TTC549 (cell line): ENCODE results near the gene FBXO17.
"Not testable (repeated sequence)": the region's sequence is repeated elsewhere in the genome, so short reads cannot be mapped to it uniquely, and the experiment has no call there.

ENCODE experiments used
- FAIRE-seq: peaks from 2 replicates; lab custom pipeline; 2012; peaks lifted over from hg19 to GRCh38; lab: Jason Lieb, UNC

The FBXO17 gene

DNA sequence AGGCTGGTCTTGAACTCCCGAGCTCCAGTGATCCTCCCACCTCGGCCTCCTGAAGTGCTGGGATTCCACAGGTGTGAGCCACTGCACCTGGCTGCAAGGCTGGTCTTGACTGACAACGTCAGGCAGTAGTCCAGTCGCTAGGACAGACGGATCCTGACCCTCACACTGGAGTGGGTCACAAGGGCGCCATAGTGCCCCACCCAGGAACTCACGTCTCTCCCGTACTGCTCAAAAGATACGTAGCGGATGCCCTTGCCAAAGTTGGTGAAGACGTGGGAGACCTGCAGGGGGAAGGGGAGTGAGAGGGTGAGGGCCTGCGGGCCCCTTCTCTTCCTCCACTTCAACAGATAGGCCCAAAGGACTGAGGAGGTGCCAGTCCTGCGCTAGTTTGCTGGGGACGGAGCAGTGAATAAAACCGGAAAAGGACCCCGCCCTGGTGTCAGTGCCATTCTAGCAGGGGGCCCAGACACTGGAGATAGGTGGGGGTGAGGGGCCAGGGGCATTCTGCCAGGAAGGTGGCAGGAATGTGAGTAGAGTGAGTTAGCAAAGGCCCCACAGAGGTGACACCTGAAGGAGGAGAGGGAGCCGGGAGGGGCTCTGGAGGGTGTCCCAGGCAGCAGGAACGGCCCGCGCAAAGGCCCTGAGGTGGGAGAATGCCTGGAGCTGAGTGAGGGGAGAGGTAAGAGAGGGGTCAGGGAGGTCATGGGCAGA, 32.9 kb downstream of the FBXO17 start:
- no peak for FAIRE-seq

DNA sequence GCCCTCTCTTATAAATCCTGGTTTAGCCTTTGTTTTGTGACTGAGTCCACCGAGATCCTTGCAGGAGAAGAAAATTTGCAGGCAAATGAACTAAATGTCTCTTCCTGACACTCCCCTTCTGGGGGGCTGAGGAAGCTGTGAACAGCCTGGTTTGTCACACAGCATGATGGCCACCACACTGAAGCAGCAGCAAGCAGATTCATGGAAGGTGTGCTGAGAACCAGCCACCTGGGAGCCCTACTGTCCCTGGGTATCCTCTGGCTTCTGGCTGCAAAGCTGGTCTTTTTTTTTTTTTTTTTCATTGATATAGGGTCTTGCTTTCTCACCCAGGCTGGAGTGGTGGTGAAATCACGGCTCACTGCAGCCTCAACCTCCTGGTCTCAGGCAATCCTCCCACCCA, 33.6 kb downstream of the FBXO17 start:
- no peak for FAIRE-seq

DNA sequence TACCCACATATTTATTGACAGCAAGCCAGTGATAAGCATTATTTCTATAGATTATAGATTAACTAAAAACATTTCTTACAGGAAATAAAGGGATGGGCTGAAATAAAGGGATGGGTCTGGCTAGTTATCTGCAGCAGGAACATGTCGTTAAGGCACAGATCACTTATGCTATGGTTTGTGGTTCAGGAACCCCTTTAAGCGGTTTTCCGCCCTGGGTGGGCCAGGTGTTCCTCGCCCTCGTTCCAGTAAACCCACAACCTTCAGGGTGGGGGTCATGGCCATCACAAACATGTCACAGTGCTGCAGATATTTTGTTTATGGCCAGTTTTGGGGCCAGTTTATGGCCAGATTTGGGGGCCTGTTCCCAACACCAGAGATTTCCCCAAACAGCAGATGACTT, 34.1 kb downstream of the FBXO17 start:
- not testable (repeated sequence) for FAIRE-seq

DNA sequence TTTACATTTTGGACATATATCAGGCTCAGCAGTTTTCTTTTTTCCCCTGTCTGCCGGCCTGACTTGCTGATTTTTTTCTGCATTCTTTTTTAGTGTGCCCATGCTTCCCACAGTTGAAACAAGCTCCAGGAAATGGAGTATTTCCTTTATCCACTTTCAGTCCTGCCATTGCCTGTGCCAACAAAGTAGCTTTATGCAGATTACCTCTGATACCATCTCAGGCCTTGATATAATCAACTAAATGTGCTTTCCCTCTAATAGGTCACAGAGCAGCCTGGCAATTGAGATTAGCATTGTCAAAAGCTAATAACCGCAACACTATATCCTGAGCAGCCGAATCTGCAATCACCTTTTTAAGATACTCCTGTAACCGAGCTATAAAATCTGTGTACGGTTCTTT, 35.6 kb downstream of the FBXO17 start:
- no peak for FAIRE-seq

DNA sequence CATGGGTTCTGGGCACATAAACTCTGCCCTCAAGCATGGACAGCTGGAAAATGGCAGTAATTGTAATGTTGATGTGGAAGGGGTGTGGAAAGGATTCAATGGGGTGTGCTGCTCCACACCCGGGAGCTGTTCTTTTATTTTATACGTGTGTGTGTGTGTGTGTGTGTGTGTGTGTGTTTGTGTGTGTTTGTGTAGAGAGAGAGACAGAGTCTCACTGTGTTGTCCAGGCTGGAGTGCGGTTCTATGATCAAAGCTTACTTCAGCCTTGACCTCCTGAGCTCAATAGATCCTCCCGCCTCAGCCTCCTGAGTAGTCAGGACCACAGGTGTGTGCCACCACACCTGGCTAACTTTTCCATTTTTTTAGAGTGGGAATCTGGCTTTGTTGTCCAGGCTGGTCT, 42.0 kb downstream of the FBXO17 start:
- FAIRE-seq = no peak

DNA sequence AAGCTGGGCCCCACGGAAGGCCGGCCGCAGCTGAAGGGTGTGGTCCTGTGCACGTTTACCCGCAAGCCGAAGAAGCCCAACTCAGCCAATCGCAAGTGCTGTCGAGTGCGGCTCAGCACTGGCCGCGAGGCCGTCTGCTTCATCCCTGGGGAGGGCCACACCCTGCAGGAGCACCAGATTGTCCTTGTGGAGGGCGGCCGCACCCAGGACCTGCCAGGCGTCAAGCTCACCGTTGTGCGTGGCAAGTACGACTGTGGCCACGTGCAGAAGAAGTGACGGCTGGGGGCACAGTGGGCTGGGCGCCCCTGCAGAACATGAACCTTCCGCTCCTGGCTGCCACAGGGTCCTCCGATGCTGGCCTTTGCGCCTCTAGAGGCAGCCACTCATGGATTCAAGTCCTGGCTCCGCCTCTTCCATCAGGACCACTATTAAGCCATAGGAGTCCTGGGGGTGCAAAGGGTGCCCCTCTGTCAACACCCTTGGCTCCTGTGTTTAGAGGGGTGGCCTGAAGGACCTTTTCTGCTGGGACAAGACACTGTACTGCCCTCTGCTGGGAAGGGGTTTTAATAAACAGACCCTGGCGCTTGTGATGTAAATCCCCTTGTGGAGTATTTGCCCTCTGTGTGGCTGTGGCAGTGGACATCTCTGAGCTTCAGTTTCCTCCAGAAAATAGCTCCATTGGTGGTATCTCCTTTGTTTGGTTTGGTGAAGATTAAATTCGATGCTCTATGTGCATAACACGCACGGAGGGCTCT, 42.9 kb downstream of the FBXO17 start:
- FAIRE-seq = no peak

DNA sequence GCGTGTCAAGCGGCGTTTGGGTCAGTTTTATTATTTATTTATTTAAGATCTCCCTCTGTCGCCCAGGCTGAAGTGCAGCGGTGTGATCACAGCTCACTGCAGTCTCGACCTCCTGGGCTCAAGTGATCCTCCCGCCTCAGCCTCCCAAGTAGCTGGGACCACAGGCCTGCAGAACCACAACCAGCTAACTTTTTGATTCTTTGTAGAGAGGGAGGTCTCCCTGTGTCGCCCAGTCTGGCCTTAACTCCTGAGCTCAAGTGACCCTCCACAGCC, 44.1 kb downstream of the FBXO17 start:
- FAIRE-seq = no peak

DNA sequence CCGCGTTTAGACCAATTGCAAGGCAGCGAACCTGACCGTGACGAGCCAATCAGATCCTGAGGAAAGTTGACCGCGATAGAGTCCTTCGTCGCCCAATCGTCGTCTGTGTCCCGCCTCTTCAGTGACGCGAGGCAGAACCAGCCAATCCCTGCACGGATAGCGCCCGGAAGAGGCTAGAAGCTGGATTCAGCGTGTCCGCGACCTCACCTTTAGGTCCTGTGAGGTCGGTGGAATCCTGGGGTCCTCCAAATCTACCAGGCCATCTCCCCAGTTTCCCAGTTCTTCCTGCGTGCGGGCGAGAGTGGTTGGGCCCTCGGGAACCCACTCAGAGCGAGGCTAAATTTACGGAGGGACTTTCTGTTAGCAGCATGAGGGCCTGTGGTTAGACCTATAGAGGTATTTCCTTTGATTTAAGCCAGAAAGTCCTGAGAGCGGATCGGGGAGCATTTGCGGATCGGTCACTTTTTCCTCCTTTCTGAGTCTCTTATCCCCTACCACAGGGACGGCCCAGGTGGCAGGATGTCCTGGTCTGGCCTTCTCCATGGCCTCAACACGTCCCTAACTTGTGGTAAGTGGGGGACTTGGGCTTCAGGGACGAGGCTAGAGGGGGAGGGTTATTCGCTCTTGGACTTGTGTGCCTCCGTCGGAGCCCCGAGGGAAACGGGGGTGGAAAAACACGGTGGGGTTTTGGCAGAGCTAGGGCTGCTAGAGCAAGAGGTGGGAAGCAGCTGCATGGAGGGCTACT, 44.6 kb downstream of the FBXO17 start, which contains the start of gene MRPS12:
Gene MRPS12, plus strand, starts transcription at position 169 of the 745 bp plus-strand sequence. Its CDS starts 351 bp downstream, at position 520.
- FAIRE-seq = peak; percentile 94

DNA sequence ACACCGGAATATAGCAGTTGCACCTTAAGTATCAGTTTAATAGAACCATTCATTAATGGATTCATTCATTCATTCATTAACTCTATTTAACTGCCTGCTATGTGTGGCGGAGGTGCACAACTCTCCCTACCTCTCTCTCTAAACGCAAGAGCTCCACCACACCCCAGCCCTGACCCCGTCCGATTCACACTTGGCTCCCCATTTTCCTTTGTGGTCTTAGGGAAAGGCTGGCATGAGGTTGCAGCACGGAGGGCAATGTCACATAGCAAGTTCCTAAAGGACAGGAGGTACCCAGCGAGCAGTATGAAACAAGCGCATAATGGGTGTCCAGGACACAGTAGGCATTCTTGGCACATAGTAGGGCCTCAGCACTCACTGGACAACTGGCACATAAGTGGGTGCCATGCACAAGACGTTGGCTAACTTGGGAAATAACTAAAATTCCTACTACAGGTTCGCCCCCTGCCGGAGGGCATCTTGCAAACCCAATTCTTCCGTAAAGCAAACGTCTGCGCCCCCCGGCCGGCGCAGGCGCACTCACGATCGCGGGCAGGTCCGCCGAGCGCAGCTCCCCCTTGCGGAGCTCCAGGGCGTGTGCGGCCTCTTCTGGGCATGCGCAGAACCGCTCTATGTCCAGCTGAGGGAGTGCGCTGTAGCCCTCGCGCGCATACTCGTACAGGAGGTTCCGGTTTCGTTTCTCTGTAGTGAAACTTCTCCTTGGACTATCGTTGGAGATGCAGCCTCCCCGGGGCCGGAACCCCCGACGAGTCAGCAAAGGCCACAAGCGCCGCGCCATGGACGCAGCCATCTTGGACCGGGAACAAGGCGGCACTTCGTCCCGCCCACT, 45.4 kb downstream of the FBXO17 start, which contains the start of gene SARS2:
Gene SARS2, minus strand, starts transcription at position 835 of the 847 bp plus-strand sequence. Its CDS starts 27 bp downstream, at position 808.
- no peak for FAIRE-seq

DNA sequence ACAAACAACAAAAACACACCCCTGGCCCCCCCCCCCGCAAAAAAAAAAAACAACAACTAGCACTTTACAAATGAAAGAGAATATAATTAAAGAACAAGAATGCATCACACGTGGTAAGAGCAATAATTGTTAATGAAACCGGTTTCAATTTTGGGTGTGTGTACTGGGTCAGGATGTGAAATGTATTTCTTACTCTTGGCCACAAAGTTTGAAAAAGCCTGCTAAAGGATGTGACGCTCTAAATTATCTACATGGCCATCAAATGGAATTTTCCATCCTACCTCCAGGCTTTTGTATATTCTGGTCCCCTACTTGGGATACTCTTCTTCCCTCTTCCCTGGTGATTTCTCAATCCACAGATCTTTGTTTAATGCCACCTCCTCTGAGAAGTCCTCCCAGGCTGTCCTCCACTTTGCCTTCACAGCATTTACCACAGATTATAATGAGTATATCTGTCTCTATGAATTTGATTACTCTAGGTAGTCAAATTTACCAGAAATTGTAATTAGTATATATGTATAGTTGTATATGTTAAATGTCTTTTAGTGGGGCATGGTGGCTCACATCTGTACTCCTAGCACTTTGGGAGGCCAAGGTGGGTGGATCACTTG, 47.0 kb downstream of the FBXO17 start:
- no peak for FAIRE-seq

DNA sequence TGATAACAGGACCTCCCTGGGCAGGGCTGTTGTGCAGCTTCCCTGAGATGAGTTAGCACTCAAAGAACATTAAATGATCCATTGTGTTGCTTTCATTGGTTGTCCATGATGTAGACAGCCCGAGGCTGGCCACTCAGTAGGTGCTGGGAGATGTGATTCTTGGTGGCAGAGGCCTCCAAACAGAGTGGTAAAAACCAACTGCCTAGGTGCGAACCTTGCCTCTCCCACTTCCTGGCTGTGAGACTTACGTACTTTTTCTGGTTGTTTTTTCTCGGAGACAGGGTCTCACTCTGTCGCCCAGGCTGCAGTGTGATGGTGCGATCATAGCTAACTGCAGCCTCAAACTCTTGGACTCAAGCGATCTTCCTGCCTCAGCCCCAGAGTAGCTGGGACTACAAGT, 51.2 kb downstream of the FBXO17 start:
- no peak for FAIRE-seq

DNA sequence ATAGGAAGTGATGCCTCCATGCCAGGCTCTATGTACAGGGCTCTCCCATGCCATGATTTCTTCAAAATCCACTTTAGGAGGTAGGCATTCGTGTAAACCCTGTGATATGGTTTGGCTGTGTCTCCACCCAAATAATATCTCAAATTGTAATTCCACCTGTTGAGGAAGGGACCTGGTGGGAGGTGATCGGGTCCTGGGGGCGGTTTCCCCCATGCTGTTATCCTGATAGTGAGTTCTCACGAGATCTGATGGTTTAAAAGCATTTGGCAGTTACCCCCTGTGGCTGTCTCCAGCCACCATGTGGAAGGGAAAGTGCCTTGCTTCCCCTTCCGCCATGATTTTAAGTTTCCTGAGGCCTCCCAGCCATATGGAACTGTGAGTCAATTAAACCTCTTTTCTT, 53.1 kb downstream of the FBXO17 start:
- no peak for FAIRE-seq

DNA sequence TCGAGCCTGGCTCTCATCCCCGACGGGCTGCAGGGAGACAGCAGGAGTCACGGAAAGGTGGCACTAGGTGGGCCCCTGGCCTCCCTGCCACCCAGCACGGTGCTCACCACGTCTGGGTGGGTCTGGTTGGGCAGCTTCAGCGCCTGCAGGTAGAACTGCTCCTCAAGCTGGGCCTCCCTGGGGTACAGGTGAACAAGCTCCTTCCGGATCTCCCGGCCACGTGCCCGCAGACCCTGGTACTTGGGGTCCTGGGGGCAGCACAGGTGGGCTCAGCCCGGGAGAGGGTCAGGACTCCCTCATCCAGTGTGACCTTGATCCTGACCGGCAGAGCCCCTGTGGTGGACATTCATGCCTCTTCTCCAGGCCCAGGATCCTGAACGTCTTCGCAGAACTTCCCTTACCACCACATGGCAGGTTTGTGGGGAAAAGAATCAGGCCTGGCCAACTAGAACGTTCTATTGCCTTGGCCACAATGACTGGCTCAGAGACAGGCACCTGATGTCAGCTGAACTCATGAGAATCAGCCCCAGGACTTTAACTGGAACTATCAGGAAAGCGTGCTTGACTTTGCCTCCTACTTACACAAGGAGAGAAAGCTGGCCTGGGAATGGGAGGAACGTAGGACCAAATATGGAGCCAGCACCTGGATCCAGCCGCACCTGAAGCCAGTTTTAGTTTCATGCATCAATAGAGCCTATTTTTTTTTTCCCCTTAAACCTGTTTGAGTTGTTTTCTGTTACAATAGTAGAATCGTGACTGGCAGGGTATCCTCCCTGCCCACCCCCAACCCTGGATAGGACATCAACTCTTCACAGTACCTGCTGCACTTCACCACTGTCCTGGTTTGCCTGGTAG, 53.9 kb downstream of the FBXO17 start:
- FAIRE-seq = no peak

DNA sequence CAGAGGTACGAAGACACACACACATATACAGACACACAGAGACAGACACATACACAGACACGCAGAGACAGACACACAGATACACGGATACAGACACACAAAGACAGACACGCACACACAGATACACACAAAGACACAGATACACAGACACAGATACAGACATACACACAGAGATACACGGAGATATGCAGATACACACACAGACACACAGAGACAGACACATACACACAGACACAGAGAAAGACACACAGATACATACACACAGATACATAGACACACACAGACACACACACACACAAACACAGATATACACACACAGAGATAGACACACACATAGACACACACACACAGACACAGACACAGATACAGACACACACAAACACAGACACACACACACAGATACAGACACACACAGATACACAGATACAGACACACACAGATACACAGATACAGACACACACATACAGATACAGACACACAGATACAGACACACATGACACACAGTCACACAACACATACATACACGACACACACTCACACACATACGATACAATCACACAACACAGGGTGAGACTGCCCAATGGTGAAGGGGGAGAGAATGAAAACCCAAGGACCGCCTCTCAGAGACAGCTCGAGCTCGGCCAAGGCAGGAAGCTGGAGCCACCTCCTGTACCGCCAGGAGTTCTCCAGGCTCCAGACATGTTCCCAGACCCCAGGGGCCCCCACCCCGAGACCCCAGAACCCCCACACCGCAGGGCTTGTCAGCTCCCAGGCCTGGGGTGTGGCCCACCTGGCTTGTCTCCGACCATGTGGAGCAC, 54.7 kb downstream of the FBXO17 start:
- FAIRE-seq = no peak

DNA sequence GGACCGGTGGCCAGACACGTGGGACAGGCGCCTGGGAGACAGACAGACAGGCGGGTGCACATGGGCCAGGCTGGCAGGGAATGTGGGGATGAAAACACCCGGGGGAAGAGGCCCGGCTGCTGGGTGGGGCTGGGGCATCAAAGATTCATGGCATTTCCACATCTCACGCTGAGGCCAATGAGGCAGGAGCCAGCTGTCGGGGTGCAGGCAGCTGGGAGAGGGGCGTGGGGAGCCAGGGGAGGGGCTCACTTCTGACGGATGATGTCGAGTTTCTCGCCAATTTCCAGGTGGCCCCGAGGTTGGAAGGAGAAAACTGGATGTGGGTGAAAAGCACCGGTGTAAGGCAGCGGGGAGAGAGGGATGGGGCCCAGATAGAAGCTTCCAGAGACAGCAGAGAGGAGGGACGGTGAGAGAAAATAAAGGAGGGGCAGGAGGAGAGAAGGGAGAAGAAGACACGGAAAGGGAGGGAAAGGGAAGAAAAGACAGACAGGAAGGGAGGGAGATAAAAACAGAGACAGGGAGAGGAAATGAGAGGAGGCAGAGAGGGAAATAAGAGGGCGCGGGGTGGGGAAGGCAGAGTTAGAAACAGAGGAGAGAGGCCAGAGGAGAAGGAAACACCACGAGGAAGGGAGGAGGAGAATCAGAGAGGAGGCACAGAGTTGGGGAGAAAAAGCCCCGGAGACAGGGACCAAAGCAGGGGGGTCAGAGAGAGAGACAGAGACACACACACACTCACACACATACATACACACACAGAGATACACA, 55.5 kb downstream of the FBXO17 start:
- FAIRE-seq = no peak

DNA sequence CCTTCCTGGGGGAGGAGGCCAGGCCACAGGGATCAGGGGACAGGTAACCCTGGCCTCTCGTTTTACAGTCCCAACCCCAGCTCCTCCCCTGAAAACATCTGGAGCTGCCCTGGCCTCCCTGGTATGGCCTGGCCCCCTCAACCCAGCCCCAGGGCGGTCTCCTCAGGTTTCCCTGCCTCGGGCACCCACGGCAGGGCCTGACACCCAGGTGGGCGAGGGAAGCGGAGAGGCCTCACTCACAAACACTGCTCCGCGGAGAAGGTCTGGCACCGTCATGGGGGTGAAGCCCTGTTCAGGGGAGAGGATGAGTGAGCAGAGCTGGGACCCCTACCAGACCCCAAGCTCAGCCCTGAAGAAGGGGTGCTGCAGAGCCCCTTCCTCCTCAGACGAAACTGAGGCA, 57.0 kb downstream of the FBXO17 start:
- FAIRE-seq = no peak

DNA sequence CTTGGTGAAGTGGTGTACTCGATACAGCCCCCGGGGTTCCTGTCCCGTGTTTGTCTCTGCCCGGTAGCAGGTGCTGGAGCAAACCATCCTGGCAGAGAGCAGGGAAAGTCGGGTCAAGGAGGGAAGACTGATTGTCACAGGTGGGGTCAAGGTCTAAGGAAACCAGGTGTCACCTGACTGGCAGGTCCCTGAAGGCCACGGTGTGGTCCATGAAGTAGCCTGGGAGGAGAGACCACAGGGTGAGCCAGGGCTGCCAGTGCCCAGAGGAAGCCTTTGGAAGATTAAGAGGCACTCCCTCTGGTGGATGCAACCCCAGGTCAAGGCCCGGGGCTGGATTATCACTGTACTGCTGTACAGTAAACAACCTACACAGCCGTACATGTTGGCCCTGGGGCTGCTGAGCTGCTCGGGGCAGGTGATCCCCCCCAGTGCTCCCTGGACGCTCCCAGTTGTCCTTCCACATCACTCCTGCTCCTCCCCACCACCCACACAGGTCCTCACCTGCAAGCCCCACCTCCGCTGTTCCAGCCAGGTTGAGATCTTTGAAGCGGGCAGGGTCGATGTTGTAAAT, 57.5 kb downstream of the FBXO17 start:
- FAIRE-seq = no peak

DNA sequence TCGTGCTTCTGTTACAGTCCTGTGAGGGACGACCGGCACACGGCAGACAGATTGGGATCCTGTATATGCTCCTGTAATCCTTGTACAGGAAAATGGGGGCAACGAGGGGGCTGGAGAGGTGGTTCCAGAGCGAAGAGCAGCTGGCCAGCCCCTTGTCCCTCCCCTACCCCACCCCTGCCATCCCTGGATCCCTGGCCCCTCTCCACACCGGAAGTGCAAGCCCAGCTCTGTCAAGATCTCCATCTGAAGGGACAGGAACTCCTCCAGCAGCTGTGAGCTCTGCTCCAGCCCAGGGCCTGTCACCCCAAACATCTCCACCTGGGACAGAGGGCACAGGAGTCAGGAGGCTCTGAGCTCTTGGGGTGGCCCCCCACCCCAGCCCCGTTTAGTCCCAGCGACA, 58.0 kb downstream of the FBXO17 start:
- FAIRE-seq = no peak
